Hepatocyte (in vitro differentiated cells): Measurements from ENCODE around the gene ERMAP. TPM values are rescaled to one million over a fixed set of nuclear protein-coding genes. Genes with fewer than 3 reads are reported as not detected.

ENCODE experiments used
- DNase-seq: peaks from one replicate; pipeline ENCODE4 v3.0.0-alpha.2; 2016; ENCODE audit warnings: low spot score
- H2AFZ ChIP-seq: fragments of 200-600 bp; sonication (generic); 2 replicates; pipeline ENCODE4 v1.6.0; 2016; ENCODE audit warnings: antibody characterized with exemption, mild to moderate bottlenecking
- H3K27ac ChIP-seq: fragments of 200-600 bp; sonication (generic); 2 replicates; pipeline ENCODE4 v1.5.1; 2016; ENCODE audit warnings: mild to moderate bottlenecking
- H3K27me3 ChIP-seq: fragments of 200-600 bp; sonication (generic); 2 replicates; pipeline ENCODE4 v1.6.1; 2016
- H3K36me3 ChIP-seq: fragments of 200-600 bp; sonication (generic); replicated peaks from 2 replicates; pipeline ENCODE4 v1.5.1; 2016; ENCODE audit warnings: low read depth; ENCODE audit not compliant: insufficient read depth
- H3K4me1 ChIP-seq: fragments of 200-600 bp; sonication (generic); 2 replicates; pipeline ENCODE4 v1.5.1; 2016; ENCODE audit warnings: mild to moderate bottlenecking, moderate library complexity; ENCODE audit not compliant: insufficient read depth
- H3K4me2 ChIP-seq: fragments of 200-600 bp; sonication (generic); 2 replicates; pipeline ENCODE4 v1.6.0; 2016
- H3K4me3 ChIP-seq: fragments of 200-600 bp; sonication (generic); 2 replicates; pipeline ENCODE4 v1.5.1; 2016; ENCODE audit warnings: mild to moderate bottlenecking
- H3K79me2 ChIP-seq: fragments of 200-600 bp; sonication (generic); 2 replicates; pipeline ENCODE4 v1.6.0; 2017; ENCODE audit warnings: mild to moderate bottlenecking
- H3K9me2 ChIP-seq: fragments of 200-600 bp; sonication (generic); replicated peaks from 2 replicates; pipeline ENCODE4 v1.6.0; 2017; ENCODE audit warnings: mild to moderate bottlenecking; ENCODE audit not compliant: insufficient read depth
- H3K9me3 ChIP-seq: fragments of 200-600 bp; sonication (generic); 2 replicates; pipeline ENCODE4 v1.5.1; 2016; ENCODE audit warnings: low read depth, mild to moderate bottlenecking
- H4K20me1 ChIP-seq: fragments of 200-600 bp; sonication (generic); 2 replicates; pipeline ENCODE4 v1.6.0; 2016; ENCODE audit warnings: mild to moderate bottlenecking; ENCODE audit not compliant: insufficient read depth, poor library complexity, severe bottlenecking
- EZH2 ChIP-seq: fragments of 200-600 bp; sonication (generic); IDR thresholded peaks from 2 replicates; pipeline ENCODE4 v1.6.1; 2016; ENCODE audit warnings: antibody characterized with exemption, mild to moderate bottlenecking, borderline replicate concordance
- EZH2phosphoT487 ChIP-seq: fragments of 200-600 bp; sonication (generic); IDR thresholded peaks from one replicate; pipeline ENCODE4 v1.6.1; 2018; ENCODE audit warnings: antibody characterized with exemption, mild to moderate bottlenecking, low read depth, moderate library complexity; ENCODE audit not compliant: unreplicated experiment, severe bottlenecking
- WGBS: methylation state at CpG from one replicate; pipeline ENCODE4 v1.1.6; 2016; ENCODE audit warnings: low lambda C conversion rate; ENCODE audit errors: missing lambda C conversion rate; 5-methylcytosine and 5-hydroxymethylcytosine counted together
- polyA plus RNA-seq: library from polyadenylated mRNA; unstranded; fragments of >200 nt; fragmentation: Nextera tagmentation; extraction: Ambion mirVana; gene quantifications from 2 replicates; pipeline ENCODE4 v1.2.1, GENCODE V29; 2016
- total RNA-seq: library from RNA; depleted of rRNA; stranded (reverse); fragments of >200 nt; gene quantifications from 2 replicates; pipeline ENCODE4 v1.2.3, GENCODE V29; 2014
- TF ChIP-seq, protein P1 (sequence below): fragments of 200-600 bp; sonication (generic); IDR thresholded peaks from 2 replicates; pipeline ENCODE4 v1.5.1; 2016; ENCODE audit warnings: antibody characterized with exemption, mild to moderate bottlenecking; ENCODE audit not compliant: poor library complexity

Gene ERMAP
- total and polyA plus RNA-seq, 2 experiments from 2014 or later: 6.2 to 20.4 TPM

DNA sequence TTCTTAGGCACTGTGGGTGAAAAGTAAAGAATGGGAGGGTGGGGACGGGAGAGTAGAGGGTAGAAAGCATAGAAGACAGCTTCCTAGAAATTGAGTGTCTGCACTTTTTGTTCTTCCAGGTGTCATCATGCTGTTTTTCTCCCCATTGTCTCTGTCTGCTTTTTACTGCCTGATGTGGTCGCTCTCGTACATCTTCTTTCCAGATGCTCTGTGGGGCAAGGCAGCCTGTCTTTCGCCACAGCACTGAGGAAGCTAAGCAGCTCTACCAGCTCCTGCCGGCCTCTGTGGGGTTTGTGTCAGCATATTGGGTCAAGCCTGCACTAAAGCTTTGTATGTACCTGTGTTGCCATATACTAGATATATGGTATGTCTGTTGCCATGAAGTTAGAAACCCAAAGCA lies 18.9 kb upstream of the ERMAP start:
- no peaks in the 10 kb centered on the region for H3K27me3 ChIP-seq
- 80% methylated on average over 5 of the region's 5 CpGs for WGBS

DNA sequence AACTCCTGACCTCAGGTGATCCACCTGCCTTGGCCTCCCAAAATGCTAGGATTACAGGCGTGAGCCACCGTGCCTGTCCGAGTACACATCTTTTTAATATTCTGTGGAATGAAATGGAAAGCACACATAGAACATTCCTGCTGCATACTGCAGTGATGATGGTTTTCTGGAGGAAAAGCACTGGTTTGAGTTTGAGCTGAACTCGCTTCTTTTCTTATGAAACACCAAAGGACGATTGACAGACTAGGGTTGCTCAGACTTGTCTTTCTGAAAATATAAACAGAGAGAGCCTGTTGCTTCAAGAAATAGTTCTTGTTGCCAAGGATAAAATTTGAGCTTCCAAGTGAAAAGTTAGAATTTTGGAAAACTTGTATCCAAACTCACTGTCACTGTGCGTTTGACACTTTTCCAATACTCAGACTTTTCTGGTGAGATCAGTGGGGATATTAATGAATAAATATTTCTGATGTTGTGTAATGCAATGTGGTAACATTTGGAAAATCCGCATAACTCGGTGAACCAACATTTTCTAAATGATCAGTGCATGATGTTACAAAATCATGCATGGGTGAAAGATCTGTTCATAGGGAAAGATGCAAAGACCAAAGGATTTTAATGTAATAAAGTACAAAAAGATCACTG lies 15.0 kb upstream of the ERMAP start:
- H3K27me3 ChIP-seq: no peaks in the 10 kb centered on the region
- no peaks in the 10 kb centered on the region for H3K9me3 ChIP-seq
- H3K79me2 ChIP-seq: no peaks in the 10 kb centered on the region
- no peaks in the 10 kb centered on the region for H3K4me1 ChIP-seq
- no peak overlapping the region for H3K4me3 ChIP-seq
- DNase-seq: no peak
- no peaks in the 10 kb centered on the region for H4K20me1 ChIP-seq
- TF ChIP-seq, protein P1, sequence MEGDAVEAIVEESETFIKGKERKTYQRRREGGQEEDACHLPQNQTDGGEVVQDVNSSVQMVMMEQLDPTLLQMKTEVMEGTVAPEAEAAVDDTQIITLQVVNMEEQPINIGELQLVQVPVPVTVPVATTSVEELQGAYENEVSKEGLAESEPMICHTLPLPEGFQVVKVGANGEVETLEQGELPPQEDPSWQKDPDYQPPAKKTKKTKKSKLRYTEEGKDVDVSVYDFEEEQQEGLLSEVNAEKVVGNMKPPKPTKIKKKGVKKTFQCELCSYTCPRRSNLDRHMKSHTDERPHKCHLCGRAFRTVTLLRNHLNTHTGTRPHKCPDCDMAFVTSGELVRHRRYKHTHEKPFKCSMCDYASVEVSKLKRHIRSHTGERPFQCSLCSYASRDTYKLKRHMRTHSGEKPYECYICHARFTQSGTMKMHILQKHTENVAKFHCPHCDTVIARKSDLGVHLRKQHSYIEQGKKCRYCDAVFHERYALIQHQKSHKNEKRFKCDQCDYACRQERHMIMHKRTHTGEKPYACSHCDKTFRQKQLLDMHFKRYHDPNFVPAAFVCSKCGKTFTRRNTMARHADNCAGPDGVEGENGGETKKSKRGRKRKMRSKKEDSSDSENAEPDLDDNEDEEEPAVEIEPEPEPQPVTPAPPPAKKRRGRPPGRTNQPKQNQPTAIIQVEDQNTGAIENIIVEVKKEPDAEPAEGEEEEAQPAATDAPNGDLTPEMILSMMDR: no peak
- TF ChIP-seq EZH2 (no peak), EZH2phosphoT487 (no peak)
- H2AFZ ChIP-seq: no peak overlapping the region
- no peak overlapping the region for H3K27ac ChIP-seq
- WGBS: 91% methylated on average over 8 of the region's 8 CpGs
- H3K9me2 ChIP-seq: no peaks in the 10 kb centered on the region
- no peak overlapping the region for H3K4me2 ChIP-seq
- no peaks in the 10 kb centered on the region for H3K36me3 ChIP-seq

More for the DNA sequence above, 18.9 kb upstream of the ERMAP start:
- DNase-seq: no peak
- Histone ChIP-seq H4K20me1 (no peaks in the 10 kb centered on the region), H3K4me1 (no peaks in the 10 kb centered on the region), H3K9me3 (no peaks in the 10 kb centered on the region), H2AFZ (no peak overlapping the region), H3K36me3 (no peaks in the 10 kb centered on the region), H3K4me2 (no peak overlapping the region), H3K79me2 (no peaks in the 10 kb centered on the region), H3K9me2 (no peaks in the 10 kb centered on the region), H3K27ac (no peak overlapping the region), H3K4me3 (no peak overlapping the region)
- TF ChIP-seq, protein P1: no peak
- TF ChIP-seq EZH2phosphoT487: no peak
- no peak for TF ChIP-seq EZH2

DNA sequence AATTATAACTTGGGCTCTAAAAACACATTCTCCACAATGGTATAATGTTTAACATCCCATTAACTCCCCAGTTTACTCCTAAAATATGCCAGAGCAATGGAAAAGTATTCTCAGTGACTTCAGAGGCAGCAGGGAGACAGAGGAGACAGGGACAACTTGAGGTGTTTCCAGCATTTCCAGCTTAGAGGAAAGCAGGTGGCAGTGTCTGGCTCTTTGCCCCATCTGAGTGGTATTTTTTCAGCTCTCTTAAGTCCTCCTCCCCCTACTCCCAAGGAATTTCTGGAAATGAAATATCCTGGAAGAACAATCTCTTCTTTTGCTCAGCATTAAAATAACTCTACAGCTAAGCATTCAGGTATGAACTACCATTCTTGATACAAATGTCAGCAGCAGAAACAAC lies 10.8 kb upstream of the ERMAP start:
- Histone ChIP-seq H3K36me3 (no peaks in the 10 kb centered on the region), H3K4me1 (no peaks in the 10 kb centered on the region), H4K20me1 (no peaks in the 10 kb centered on the region), H3K9me2 (no peaks in the 10 kb centered on the region), H3K4me3 (no peak overlapping the region), H2AFZ (no peak overlapping the region), H3K27me3 (no peaks in the 10 kb centered on the region), H3K79me2 (no peaks in the 10 kb centered on the region), H3K9me3 (no peaks in the 10 kb centered on the region), H3K27ac (no peak overlapping the region), H3K4me2 (no peak overlapping the region)
- DNase-seq: no peak
- no peak for TF ChIP-seq EZH2
- TF ChIP-seq EZH2phosphoT487: no peak
- TF ChIP-seq, protein P1: no peak

DNA sequence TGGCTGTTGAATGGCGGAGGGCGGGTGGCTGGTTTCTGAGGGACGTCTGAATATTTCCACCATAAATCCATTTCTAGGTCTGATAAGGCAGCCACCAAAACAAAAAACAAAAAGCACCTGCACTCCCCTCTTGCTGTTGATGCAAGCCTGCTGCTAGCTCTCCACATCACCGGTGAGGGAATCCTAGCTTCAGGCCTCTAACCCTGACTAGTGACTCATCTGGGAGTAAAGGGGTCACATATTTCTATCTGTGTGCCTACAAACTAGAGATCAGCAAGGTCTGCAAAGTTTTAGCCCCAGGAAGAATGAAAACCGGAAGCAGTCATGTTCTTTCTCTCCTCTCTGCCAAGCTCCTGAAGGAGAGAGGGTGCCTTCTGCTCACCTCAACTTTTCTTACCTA lies 10.3 kb upstream of the ERMAP start:
- DNase-seq: no peak
- H3K4me2 ChIP-seq: no peak overlapping the region
- H3K36me3 ChIP-seq: no peaks in the 10 kb centered on the region
- H3K9me3 ChIP-seq: no peaks in the 10 kb centered on the region
- TF ChIP-seq EZH2 (no peak), EZH2phosphoT487 (no peak)
- TF ChIP-seq, protein P1: no peak
- H3K27ac ChIP-seq: no peak overlapping the region
- H4K20me1 ChIP-seq: no peaks in the 10 kb centered on the region
- no peak overlapping the region for H2AFZ ChIP-seq
- 90% methylated on average over 5 of the region's 5 CpGs for WGBS
- no peak overlapping the region for H3K4me3 ChIP-seq
- H3K4me1 ChIP-seq: no peaks in the 10 kb centered on the region
- H3K79me2 ChIP-seq: no peaks in the 10 kb centered on the region
- H3K9me2 ChIP-seq: no peaks in the 10 kb centered on the region
- no peaks in the 10 kb centered on the region for H3K27me3 ChIP-seq
